Measurements from ENCODE around the gene ADCYAP1R1.

Gene ADCYAP1R1

GRCh38 chr7:31095286-31096197 is 43.4 kb downstream of the ADCYAP1R1 start:
- TF ChIP-seq CTCF (IDR thresholded peaks at IDR 0.05): no peak

- TF ChIP-seq CTCF (IDR thresholded peaks at IDR 0.05): no peak
These were observed 44.2 kb downstream of the ADCYAP1R1 start for GRCh38 chr7:31096198-31096876.

GRCh38 chr7:31096877-31097258 is 44.8 kb downstream of the ADCYAP1R1 start:
- no peak for TF ChIP-seq CTCF (IDR thresholded peaks at IDR 0.05)

- TF ChIP-seq CTCF (IDR thresholded peaks at IDR 0.05): no peak
These were observed 46.7 kb downstream of the ADCYAP1R1 start for GRCh38 chr7:31098642-31099360.

GRCh38 chr7:31099451-31100444 is 47.6 kb downstream of the ADCYAP1R1 start:
- TF ChIP-seq CTCF (IDR thresholded peaks at IDR 0.05): no peak

- TF ChIP-seq CTCF (IDR thresholded peaks at IDR 0.05): no peak
These were observed 48.3 kb downstream of the ADCYAP1R1 start for GRCh38 chr7:31100445-31100844.
